HEK293T (cell line): ENCODE data around the gene GLIS2.

Source experiments
- CTCF ChIA-PET: fragments of 350-600 bp; formaldehyde crosslinking; extraction: SDS; loops from one replicate; lab custom pipeline; 2021; ENCODE audit warnings: antibody characterized with exemption, inconsistent platforms; lab: Yijun Ruan, JAX
- POLR2A ChIA-PET: fragments of 350-600 bp; formaldehyde crosslinking; extraction: SDS; loops from one replicate; lab custom pipeline; 2020; ENCODE audit warnings: antibody characterized with exemption, inconsistent platforms; lab: Yijun Ruan, JAX
- DNase-seq: peaks from one replicate; pipeline ENCODE4 v3.0.0; 2012; ENCODE audit warnings: mixed read lengths; ENCODE audit errors: extremely low spot score
- ARNT ChIP-seq: fragments of 450-650 bp; IDR thresholded peaks from 2 replicates; pipeline ENCODE4 v1.6.1; 2017; ENCODE audit warnings: mild to moderate bottlenecking
- CTBP1 ChIP-seq: fragments of 450-650 bp; IDR thresholded peaks from 2 replicates; pipeline ENCODE4 v1.6.1; 2016; ENCODE audit warnings: borderline replicate concordance
- ELF4 ChIP-seq: fragments of 450-650 bp; IDR thresholded peaks from 2 replicates; pipeline ENCODE4 v1.6.1; 2017; ENCODE audit warnings: antibody characterized with exemption
- FOXA1 ChIP-seq: fragments of 450-650 bp; IDR thresholded peaks from 2 replicates; pipeline ENCODE4 v1.6.1; 2016; ENCODE audit warnings: mild to moderate bottlenecking
- FOXK2 ChIP-seq: fragments of 450-650 bp; IDR thresholded peaks from 2 replicates; pipeline ENCODE4 v1.6.1; 2016; ENCODE audit warnings: mild to moderate bottlenecking
- FOXM1 ChIP-seq: fragments of 450-650 bp; IDR thresholded peaks from 2 replicates; pipeline ENCODE4 v1.6.1; 2017; ENCODE audit warnings: mild to moderate bottlenecking, borderline replicate concordance
- HDGF ChIP-seq: fragments of 450-650 bp; IDR thresholded peaks from 2 replicates; pipeline ENCODE4 v1.6.1; 2017; ENCODE audit warnings: antibody characterized with exemption, borderline replicate concordance
- L3MBTL2 ChIP-seq: fragments of 450-650 bp; conservative IDR thresholded peaks from 2 replicates; pipeline ENCODE4 v1.6.1; 2016; ENCODE audit warnings: mild to moderate bottlenecking
- LEF1 ChIP-seq: fragments of 450-650 bp; IDR thresholded peaks from 2 replicates; pipeline ENCODE4 v1.6.1; 2017; ENCODE audit warnings: mild to moderate bottlenecking, borderline replicate concordance
- NFRKB ChIP-seq: fragments of 450-650 bp; IDR thresholded peaks from 2 replicates; pipeline ENCODE4 v1.6.1; 2016; ENCODE audit warnings: mild to moderate bottlenecking, moderate library complexity
- SP1 ChIP-seq: fragments of 450-650 bp; IDR thresholded peaks from 2 replicates; pipeline ENCODE4 v1.6.1; 2017
- SUZ12 ChIP-seq: fragments of 450-650 bp; IDR thresholded peaks from 2 replicates; pipeline ENCODE4 v1.6.1; 2016; ENCODE audit warnings: mild to moderate bottlenecking
- TARDBP ChIP-seq: fragments of 450-650 bp; IDR thresholded peaks from 2 replicates; pipeline ENCODE4 v1.6.1; 2016
- ZNF384 ChIP-seq: fragments of 450-650 bp; IDR thresholded peaks from 2 replicates; pipeline ENCODE4 v1.6.1; 2016
- TF ChIP-seq, protein P1 (sequence below): fragments of 450-650 bp; IDR thresholded peaks from 2 replicates; pipeline ENCODE4 v1.6.1; 2016

Gene GLIS2

DNA sequence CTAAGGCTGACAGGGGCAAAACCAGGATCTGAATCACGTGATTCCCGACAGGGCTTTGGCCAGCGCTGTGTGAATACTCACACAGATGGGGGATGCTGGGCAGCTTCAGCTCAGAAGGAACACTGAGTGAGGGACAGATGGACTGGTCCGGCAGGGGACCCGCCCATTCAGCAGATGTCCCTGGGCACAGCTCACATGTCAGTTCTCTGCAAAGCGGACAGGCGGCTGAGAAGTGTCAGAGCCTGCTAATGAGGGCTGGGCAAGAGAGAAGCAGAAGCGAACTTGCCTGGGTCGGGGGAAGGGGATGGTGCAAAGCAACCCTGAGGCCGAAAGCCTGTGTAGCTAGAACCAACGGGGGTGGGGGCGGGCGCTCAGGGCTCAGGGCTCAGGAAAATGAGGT, 11.9 kb upstream of the GLIS2 start:
- DNase-seq, result no peak
- TF ChIP-seq ZNF384 (no peak), ARNT (no peak), CTBP1 (no peak)
- ChIA-PET CTCF (interaction anchor here (0.6 kb wide), 1 partner anchor 11 kb away, joined by 7 read pairs; no protein-coding TSS in a partner anchor), POLR2A (no interaction called here)

DNA sequence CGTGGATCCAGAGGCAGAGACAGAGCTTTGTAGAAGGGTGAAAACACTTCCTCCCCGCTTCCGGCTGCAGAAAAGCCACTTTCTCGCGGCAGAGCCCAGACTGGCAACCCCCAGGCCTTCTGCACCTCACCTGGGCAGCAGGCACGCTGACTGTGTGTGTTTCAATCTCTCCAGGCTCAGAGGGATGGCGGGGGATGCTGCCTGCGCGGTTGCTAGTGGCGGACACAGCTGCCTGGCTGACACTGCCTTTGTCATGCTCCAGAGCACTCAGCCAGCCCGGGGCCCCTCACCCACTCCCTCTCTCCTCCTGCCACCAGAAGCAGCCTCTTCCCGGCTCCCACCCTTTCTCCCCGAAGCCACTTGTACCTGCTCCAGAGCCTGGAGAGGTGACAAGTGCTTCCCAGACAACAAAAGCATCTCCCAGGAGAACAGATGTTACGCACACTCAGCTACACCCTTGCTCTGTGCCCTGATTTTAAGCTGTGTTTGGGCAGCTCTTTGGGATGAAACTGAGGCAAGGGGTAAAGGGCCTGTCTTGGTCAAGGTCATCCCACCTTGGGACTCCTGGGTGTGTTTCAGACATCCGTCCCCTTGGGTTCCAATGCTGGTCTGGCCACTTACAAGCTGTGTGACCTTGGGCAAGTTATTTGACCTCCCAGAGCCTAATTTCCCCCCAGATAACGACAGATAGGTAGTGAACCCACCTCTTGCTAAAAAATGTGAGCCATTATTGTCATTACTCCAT, 9.2 kb upstream of the GLIS2 start:
- TF ChIP-seq LEF1, result no peak
- TF ChIP-seq, protein P1, sequence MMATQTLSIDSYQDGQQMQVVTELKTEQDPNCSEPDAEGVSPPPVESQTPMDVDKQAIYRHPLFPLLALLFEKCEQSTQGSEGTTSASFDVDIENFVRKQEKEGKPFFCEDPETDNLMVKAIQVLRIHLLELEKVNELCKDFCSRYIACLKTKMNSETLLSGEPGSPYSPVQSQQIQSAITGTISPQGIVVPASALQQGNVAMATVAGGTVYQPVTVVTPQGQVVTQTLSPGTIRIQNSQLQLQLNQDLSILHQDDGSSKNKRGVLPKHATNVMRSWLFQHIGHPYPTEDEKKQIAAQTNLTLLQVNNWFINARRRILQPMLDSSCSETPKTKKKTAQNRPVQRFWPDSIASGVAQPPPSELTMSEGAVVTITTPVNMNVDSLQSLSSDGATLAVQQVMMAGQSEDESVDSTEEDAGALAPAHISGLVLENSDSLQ, result no peak
- TF ChIP-seq ELF4, result no peak
- no peak for TF ChIP-seq ARNT
- no peak for TF ChIP-seq SP1
- no peak for TF ChIP-seq FOXK2
- TF ChIP-seq CTBP1, result no peak
- TF ChIP-seq HDGF, result no peak
- TF ChIP-seq TARDBP, result no peak
- TF ChIP-seq L3MBTL2, result no peak
- no peak for TF ChIP-seq FOXM1
- no peak for DNase-seq
- ChIA-PET CTCF (interaction anchor here (1.9 kb wide), 1 partner anchor 18 kb away, joined by 4 read pairs; no protein-coding TSS in a partner anchor), POLR2A (interaction anchor here (0.9 to 2.1 kb wide), 2 partner anchors 16 to 32 kb away, joined by 3 to 4 read pairs; no protein-coding TSS in a partner anchor)

DNA sequence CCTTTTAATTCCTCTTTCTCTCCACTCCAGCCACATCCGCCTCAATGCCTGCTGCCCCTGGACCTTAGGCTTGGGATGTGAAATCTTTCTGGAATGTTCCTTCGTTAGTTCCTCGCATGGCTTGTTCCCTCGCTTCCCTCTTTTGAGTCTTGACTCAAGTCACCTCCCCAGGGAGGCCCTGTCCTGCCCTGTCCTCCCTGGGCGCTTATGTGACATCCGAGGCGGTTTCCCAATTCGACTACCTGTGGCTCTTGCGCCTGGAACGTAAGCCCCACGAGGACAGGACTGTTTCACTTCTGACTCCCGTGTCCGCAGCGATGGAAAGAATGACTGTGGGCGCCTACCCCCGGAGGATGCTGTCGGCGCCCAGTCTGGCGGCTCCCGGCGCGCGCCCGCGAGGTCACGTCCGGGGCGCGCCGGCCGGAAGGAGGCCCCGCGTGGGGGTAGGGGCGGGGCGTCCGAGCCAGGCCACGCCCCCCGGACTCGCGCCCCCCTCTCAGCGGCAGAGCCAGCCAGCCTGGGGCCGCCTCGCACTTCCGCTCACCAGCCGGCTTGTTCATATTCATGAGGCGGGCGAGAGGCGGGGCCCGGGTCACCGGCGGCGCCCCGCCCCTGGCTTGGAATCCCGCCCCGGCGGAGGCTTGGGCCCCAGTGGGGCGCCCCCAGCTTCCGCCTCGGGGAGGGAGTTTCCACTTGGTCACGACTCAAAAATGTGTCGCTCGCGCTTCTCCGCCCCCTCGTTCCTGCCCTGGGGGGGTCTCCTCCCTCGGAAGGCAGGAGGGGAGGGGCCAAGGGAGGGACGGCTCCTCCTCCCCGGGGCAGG, 8.4 kb upstream of the GLIS2 start:
- peak; percentile 91 for DNase-seq
- ChIA-PET POLR2A (interaction anchor here (0.9 to 2.1 kb wide), 5 partner anchors 10 to 36 kb away, joined by 3 to 10 read pairs (median 3); no protein-coding TSS in a partner anchor), CTCF (interaction anchor here (1.0 to 1.9 kb wide), 2 partner anchors 19 to 34 kb away, joined by 3 to 4 read pairs; no protein-coding TSS in a partner anchor)
- TF ChIP-seq ELF4 (no peak), FOXM1 (no peak), L3MBTL2 (peak; percentile 42; the same call in 1 of the 2 replicates)

GRCh38 chr16:4309102-4309832, 6.6 kb upstream of the GLIS2 start:
- no peak for DNase-seq
- CTCF ChIA-PET, result interaction anchor here (1.4 kb wide), 1 partner anchor 10 kb away, joined by 4 read pairs; no protein-coding TSS in a partner anchor
- TF ChIP-seq ELF4, result no peak
- no peak for TF ChIP-seq NFRKB
- TF ChIP-seq HDGF, result no peak
- no peak for TF ChIP-seq FOXA1
- TF ChIP-seq, protein P1, result no peak
- no peak for TF ChIP-seq CTBP1
- no peak for TF ChIP-seq L3MBTL2
- TF ChIP-seq ARNT, result no peak
- no peak for TF ChIP-seq FOXM1
- TF ChIP-seq SUZ12, result no peak
- TF ChIP-seq LEF1, result no peak
- TF ChIP-seq TARDBP, result no peak
- TF ChIP-seq ZNF384, result no peak
- no peak for TF ChIP-seq FOXK2
- no peak for TF ChIP-seq SP1
- POLR2A ChIA-PET, result interaction anchor here (1.1 to 2.1 kb wide), 4 partner anchors 12 to 126 kb away, joined by 3 to 10 read pairs (median 4); no protein-coding TSS in a partner anchor

- peak; percentile 26 for DNase-seq
- ChIA-PET CTCF (interaction anchor here (0.9 to 1.4 kb wide), 2 partner anchors 11 to 52 kb away, joined by 3 to 4 read pairs; no protein-coding TSS in a partner anchor), POLR2A (interaction anchor here (1.1 to 1.2 kb wide), 2 partner anchors 38 to 126 kb away, joined by 3 to 4 read pairs; no protein-coding TSS in a partner anchor)
- TF ChIP-seq HDGF, result no peak
Measured at GRCh38 chr16:4309833-4310266, 6.0 kb upstream of the GLIS2 start.
